Measurements from ENCODE around the gene VMA21.

The VMA21 gene

DNA sequence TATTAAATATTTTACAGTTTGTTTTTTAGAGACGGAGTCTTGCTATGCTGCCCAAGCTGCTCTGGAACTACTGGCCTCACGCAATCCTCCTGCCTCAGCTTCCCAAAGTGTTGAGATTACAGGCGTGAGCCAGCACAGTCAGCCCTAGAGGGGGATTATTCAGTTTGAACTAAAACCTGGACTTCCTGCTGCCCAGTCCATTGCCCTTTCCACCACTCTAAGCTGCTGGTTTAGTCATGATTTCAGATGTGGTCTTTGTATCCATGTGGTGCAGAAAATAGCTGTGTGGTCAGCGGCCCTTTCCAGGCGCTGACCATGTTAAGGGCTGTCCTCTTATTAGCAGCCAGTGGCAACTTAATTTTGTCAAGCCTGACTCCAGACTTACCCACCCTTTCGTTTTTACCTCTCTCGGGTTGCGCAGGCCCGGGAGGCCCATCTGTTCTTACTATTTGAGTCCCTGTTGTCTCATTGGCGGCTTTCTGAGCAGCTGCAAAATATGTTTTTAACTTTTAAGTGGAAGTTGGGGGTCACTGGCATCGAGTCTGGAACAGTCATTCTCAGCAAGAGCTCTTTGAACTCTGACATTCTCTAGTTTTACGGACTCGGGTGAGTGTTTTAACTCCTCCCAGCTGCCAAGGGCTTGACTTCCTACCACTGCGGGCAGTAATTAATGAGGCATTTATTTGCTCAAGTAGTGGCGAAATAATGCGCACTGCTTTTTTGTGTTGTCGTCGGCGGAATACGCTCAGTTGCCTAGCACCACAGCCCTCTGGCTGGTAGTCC, 773 bp upstream of the VMA21 start:
- Histone ChIP-seq H3K79me2 (ENCODE audit: control insufficient read depth, insufficient read depth, low read length) (peaks cover 29% of the 10 kb centered on the region), H4K8ac (ENCODE audit: low read depth, low read length) (peak overlapping the region; percentile 65), H3K36me3 (ENCODE audit: control insufficient read depth, insufficient read depth, low read length) (no peaks in the 10 kb centered on the region), H3K4ac (ENCODE audit: low read depth, low read length) (no peak overlapping the region), H3K9ac (ENCODE audit: low read length) (peak overlapping the region; percentile 72), H3K4me2 (ENCODE audit: low read length) (peak overlapping the region; percentile 31), H2BK5ac (ENCODE audit: low read length) (no peak overlapping the region), H2BK15ac (replicated peaks; ENCODE audit: low read depth) (no peak overlapping the region), H3K56ac (ENCODE audit: low read length) (peak overlapping the region; percentile 61), H3K79me1 (ENCODE audit: low read length) (no peaks in the 10 kb centered on the region), H2AK5ac (ENCODE audit: low read length) (no peak overlapping the region), H3K27ac (ENCODE audit: low read depth, low read length) (no peak overlapping the region), H3K27me3 (ENCODE audit: insufficient read depth, low read length, poor library complexity) (no peaks in the 10 kb centered on the region), H4K5ac (ENCODE audit: low read length) (no peak overlapping the region), H3K4me3 (ENCODE audit: low read length) (no peak overlapping the region), H3K4me1 (ENCODE audit: control insufficient read depth, low read depth, low read length) (no peaks in the 10 kb centered on the region), H2BK120ac (ENCODE audit: low read depth, low read length) (no peak overlapping the region), H3K23ac (ENCODE audit: low read length) (no peak overlapping the region), H3K18ac (ENCODE audit: low read length) (no peak overlapping the region)
- no CpG with 5 or more reads among the region's 20 CpGs for WGBS (ENCODE audit: extremely low coverage, insufficient coverage, low lambda C conversion rate)
- DNase-seq, result no peak

- no peaks in the 10 kb centered on the region for H3K27me3 ChIP-seq (ENCODE audit: insufficient read depth, low read length, poor library complexity)
- H3K27ac ChIP-seq (ENCODE audit: low read depth, low read length), result no peak overlapping the region
- WGBS (ENCODE audit: extremely low coverage, insufficient coverage, low lambda C conversion rate), result no CpG with 5 or more reads among the region's 2 CpGs
- H3K4me2 ChIP-seq (ENCODE audit: low read length), result peak overlapping the region; percentile 46
- H3K56ac ChIP-seq (ENCODE audit: low read length), result peak overlapping the region; percentile 81
- no peak overlapping the region for H3K4ac ChIP-seq (ENCODE audit: low read depth, low read length)
- H3K79me2 ChIP-seq (ENCODE audit: control insufficient read depth, insufficient read depth, low read length), result peaks cover 40% of the 10 kb centered on the region
- H3K79me1 ChIP-seq (ENCODE audit: low read length), result no peaks in the 10 kb centered on the region
- no peak overlapping the region for H2BK5ac ChIP-seq (ENCODE audit: low read length)
- no peak for DNase-seq
- H3K4me3 ChIP-seq (ENCODE audit: low read length), result peak overlapping the region; percentile 42
- H3K23ac ChIP-seq (ENCODE audit: low read length), result no peak overlapping the region
- H4K8ac ChIP-seq (ENCODE audit: low read depth, low read length), result no peak overlapping the region
- no peak overlapping the region for H4K5ac ChIP-seq (ENCODE audit: low read length)
- no peaks in the 10 kb centered on the region for H3K4me1 ChIP-seq (ENCODE audit: control insufficient read depth, low read depth, low read length)
- H3K9ac ChIP-seq (ENCODE audit: low read length), result peak overlapping the region; percentile 60
- H2AK5ac ChIP-seq (ENCODE audit: low read length), result no peak overlapping the region
- H2BK120ac ChIP-seq (ENCODE audit: low read depth, low read length), result no peak overlapping the region
- no peak overlapping the region for H2BK15ac ChIP-seq (replicated peaks; ENCODE audit: low read depth)
- no peaks in the 10 kb centered on the region for H3K36me3 ChIP-seq (ENCODE audit: control insufficient read depth, insufficient read depth, low read length)
- H3K18ac ChIP-seq (ENCODE audit: low read length), result no peak overlapping the region
Measured at GRCh38 chrX:151397741-151398070, 700 bp downstream of the VMA21 start.

GRCh38 chrX:151398346-151398745, 1.3 kb downstream of the VMA21 start:
- no peak overlapping the region for H2BK15ac ChIP-seq (replicated peaks; ENCODE audit: low read depth)
- no peak overlapping the region for H3K27ac ChIP-seq (ENCODE audit: low read depth, low read length)
- no peak overlapping the region for H3K9ac ChIP-seq (ENCODE audit: low read length)
- H2AK5ac ChIP-seq (ENCODE audit: low read length), result no peak overlapping the region
- H3K27me3 ChIP-seq (ENCODE audit: insufficient read depth, low read length, poor library complexity), result no peaks in the 10 kb centered on the region
- no peaks in the 10 kb centered on the region for H3K36me3 ChIP-seq (ENCODE audit: control insufficient read depth, insufficient read depth, low read length)
- no peak overlapping the region for H3K4me2 ChIP-seq (ENCODE audit: low read length)
- no peak overlapping the region for H3K4me3 ChIP-seq (ENCODE audit: low read length)
- no peak overlapping the region for H2BK120ac ChIP-seq (ENCODE audit: low read depth, low read length)
- no peak overlapping the region for H3K18ac ChIP-seq (ENCODE audit: low read length)
- no peak overlapping the region for H4K5ac ChIP-seq (ENCODE audit: low read length)
- H4K8ac ChIP-seq (ENCODE audit: low read depth, low read length), result no peak overlapping the region
- H3K56ac ChIP-seq (ENCODE audit: low read length), result no peak overlapping the region
- H3K23ac ChIP-seq (ENCODE audit: low read length), result no peak overlapping the region
- no peak for DNase-seq
- H3K4ac ChIP-seq (ENCODE audit: low read depth, low read length), result no peak overlapping the region
- H2BK5ac ChIP-seq (ENCODE audit: low read length), result no peak overlapping the region
- WGBS (ENCODE audit: extremely low coverage, insufficient coverage, low lambda C conversion rate), result no CpG with 5 or more reads among the region's 3 CpGs
- H3K4me1 ChIP-seq (ENCODE audit: control insufficient read depth, low read depth, low read length), result no peaks in the 10 kb centered on the region
- H3K79me2 ChIP-seq (ENCODE audit: control insufficient read depth, insufficient read depth, low read length), result peaks cover 46% of the 10 kb centered on the region
- H3K79me1 ChIP-seq (ENCODE audit: low read length), result no peaks in the 10 kb centered on the region

GRCh38 chrX:151402719-151403390, 5.8 kb downstream of the VMA21 start:
- no peak overlapping the region for H3K23ac ChIP-seq (ENCODE audit: low read length)
- H2BK120ac ChIP-seq (ENCODE audit: low read depth, low read length), result no peak overlapping the region
- H3K4me2 ChIP-seq (ENCODE audit: low read length), result no peak overlapping the region
- no peaks in the 10 kb centered on the region for H3K27me3 ChIP-seq (ENCODE audit: insufficient read depth, low read length, poor library complexity)
- H3K79me1 ChIP-seq (ENCODE audit: low read length), result no peaks in the 10 kb centered on the region
- H3K4ac ChIP-seq (ENCODE audit: low read depth, low read length), result no peak overlapping the region
- no peak overlapping the region for H2AK5ac ChIP-seq (ENCODE audit: low read length)
- no peak overlapping the region for H4K5ac ChIP-seq (ENCODE audit: low read length)
- H3K27ac ChIP-seq (ENCODE audit: low read depth, low read length), result no peak overlapping the region
- H3K4me3 ChIP-seq (ENCODE audit: low read length), result no peak overlapping the region
- peaks cover 41% of the 10 kb centered on the region for H3K79me2 ChIP-seq (ENCODE audit: control insufficient read depth, insufficient read depth, low read length)
- DNase-seq, result no peak
- H2BK15ac ChIP-seq (replicated peaks; ENCODE audit: low read depth), result no peak overlapping the region
- no peak overlapping the region for H2BK5ac ChIP-seq (ENCODE audit: low read length)
- H4K8ac ChIP-seq (ENCODE audit: low read depth, low read length), result no peak overlapping the region
- no peaks in the 10 kb centered on the region for H3K36me3 ChIP-seq (ENCODE audit: control insufficient read depth, insufficient read depth, low read length)
- H3K4me1 ChIP-seq (ENCODE audit: control insufficient read depth, low read depth, low read length), result no peaks in the 10 kb centered on the region
- no CpG with 5 or more reads among the region's 22 CpGs for WGBS (ENCODE audit: extremely low coverage, insufficient coverage, low lambda C conversion rate)
- H3K56ac ChIP-seq (ENCODE audit: low read length), result no peak overlapping the region
- no peak overlapping the region for H3K9ac ChIP-seq (ENCODE audit: low read length)
- no peak overlapping the region for H3K18ac ChIP-seq (ENCODE audit: low read length)

- Histone ChIP-seq H4K5ac (ENCODE audit: low read length) (no peak overlapping the region), H3K4me2 (ENCODE audit: low read length) (no peak overlapping the region), H3K18ac (ENCODE audit: low read length) (no peak overlapping the region), H3K9ac (ENCODE audit: low read length) (no peak overlapping the region), H4K8ac (ENCODE audit: low read depth, low read length) (no peak overlapping the region), H3K27me3 (ENCODE audit: insufficient read depth, low read length, poor library complexity) (no peaks in the 10 kb centered on the region), H3K4me1 (ENCODE audit: control insufficient read depth, low read depth, low read length) (no peaks in the 10 kb centered on the region), H3K4ac (ENCODE audit: low read depth, low read length) (no peak overlapping the region), H3K79me1 (ENCODE audit: low read length) (no peaks in the 10 kb centered on the region), H3K79me2 (ENCODE audit: control insufficient read depth, insufficient read depth, low read length) (no peaks in the 10 kb centered on the region), H3K4me3 (ENCODE audit: low read length) (no peak overlapping the region), H2BK15ac (replicated peaks; ENCODE audit: low read depth) (no peak overlapping the region), H3K36me3 (ENCODE audit: control insufficient read depth, insufficient read depth, low read length) (no peaks in the 10 kb centered on the region), H3K23ac (ENCODE audit: low read length) (no peak overlapping the region), H3K27ac (ENCODE audit: low read depth, low read length) (no peak overlapping the region), H2BK120ac (ENCODE audit: low read depth, low read length) (no peak overlapping the region), H2BK5ac (ENCODE audit: low read length) (no peak overlapping the region), H3K56ac (ENCODE audit: low read length) (no peak overlapping the region), H2AK5ac (ENCODE audit: low read length) (no peak overlapping the region)
- no CpG with 5 or more reads among the region's 3 CpGs for WGBS (ENCODE audit: extremely low coverage, insufficient coverage, low lambda C conversion rate)
- DNase-seq, result peak; percentile 3
Measured at GRCh38 chrX:151416579-151416978, 19.6 kb downstream of the VMA21 start.
